Measurements from ENCODE around the gene ZNF716.
"Not testable (repeated sequence)": the region's sequence is repeated elsewhere in the genome, so short reads cannot be mapped to it uniquely, and the experiment has no call there.

ZNF716 gene

DNA sequence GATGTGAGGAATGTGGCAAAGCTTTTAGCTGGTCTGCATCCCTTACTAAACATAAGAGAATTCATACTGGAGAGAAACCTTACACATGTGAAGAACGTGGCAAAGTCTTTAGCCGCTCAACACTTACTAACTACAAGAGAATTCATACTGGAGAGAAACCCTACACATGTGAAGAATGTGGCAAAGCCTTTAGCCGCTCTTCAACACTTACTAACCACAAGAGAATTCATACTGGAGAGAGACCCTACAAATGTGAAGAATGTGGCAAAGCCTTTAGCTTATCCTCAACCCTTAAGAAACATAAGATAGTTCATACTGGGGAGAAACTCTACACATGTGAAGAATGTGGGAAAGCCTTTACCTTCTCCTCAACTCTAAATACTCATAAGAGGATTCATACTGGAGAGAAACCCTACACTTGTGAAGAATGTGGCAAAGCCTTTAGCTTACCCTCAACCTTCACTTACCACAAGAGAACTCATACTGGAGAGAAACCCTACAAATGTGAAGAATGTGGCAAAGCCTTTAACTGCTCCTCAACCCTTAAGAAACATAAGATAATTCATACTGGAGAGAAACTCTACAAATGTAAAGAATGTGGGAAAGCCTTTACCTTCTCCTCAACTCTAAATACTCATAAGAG, 19.3 kb downstream of the ZNF716 start:
- H3K27ac ChIP-seq (ENCODE audit: insufficient read depth in 1 of 2, low read depth in 1 of 2, low read length in 2 of 2, poor library complexity in 1 of 2, severe bottlenecking in 2 of 2); POLR2A ChIA-PET; H3K4me3 ChIP-seq (ENCODE audit: control insufficient read depth in 1 of 7, extremely low read depth in 1 of 7, insufficient read depth in 4 of 7, low read depth in 2 of 7, low read length in 6 of 7); H3K4me1 ChIP-seq (ENCODE audit: control extremely low read depth in 1 of 4, control insufficient read depth in 4 of 4, insufficient read depth in 4 of 4, low read length in 3 of 4); DNase-seq; H3K27me3 ChIP-seq (replicated peaks in 2 of 5; ENCODE audit: control insufficient read depth in 4 of 5, insufficient read depth in 5 of 5, low read length in 4 of 5); H3K36me3 ChIP-seq (ENCODE audit: control insufficient read depth in 4 of 4, insufficient read depth in 4 of 4, low read length in 3 of 4); CTCF ChIA-PET: not testable (repeated sequence)
- 100% methylated on average over 1 of the region's 3 CpGs for WGBS (ENCODE audit: insufficient coverage)
- peaks cover 4 to 40% (median 15%) of the 10 kb centered on the region in 5 experiments for H3K9me3 ChIP-seq (ENCODE audit: control extremely low read depth in 1 of 5, control insufficient read depth in 4 of 5, insufficient read depth in 2 of 5, low read depth in 1 of 5, low read length in 4 of 5)

DNA sequence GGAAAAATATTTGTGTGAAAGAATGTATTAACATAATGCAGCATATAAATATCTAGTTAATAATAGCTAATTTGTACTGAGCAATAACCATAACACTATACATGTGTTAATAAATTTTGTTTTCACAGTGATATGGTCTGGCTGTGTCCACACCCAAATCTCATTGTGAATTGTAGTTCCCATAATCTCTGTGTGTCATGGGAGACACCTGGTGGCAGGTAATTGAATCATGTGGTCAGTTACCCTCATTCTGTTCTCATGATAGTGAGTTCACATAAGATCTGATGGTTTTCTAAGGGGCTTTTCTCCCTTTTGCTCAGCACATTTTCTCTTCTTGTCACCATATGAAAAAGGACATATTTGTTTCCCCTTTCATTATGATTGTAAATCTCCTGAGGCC, 30.3 kb downstream of the ZNF716 start:
- H3K36me3 ChIP-seq (ENCODE audit: control insufficient read depth in 4 of 4, insufficient read depth in 4 of 4, low read length in 3 of 4); H3K4me1 ChIP-seq (ENCODE audit: control extremely low read depth in 1 of 4, control insufficient read depth in 4 of 4, insufficient read depth in 4 of 4, low read length in 3 of 4); H3K27me3 ChIP-seq (replicated peaks in 2 of 5; ENCODE audit: control insufficient read depth in 4 of 5, insufficient read depth in 5 of 5, low read length in 4 of 5); H3K9me3 ChIP-seq (ENCODE audit: control extremely low read depth in 1 of 5, control insufficient read depth in 4 of 5, insufficient read depth in 2 of 5, low read depth in 1 of 5, low read length in 4 of 5); CTCF ChIA-PET; POLR2A ChIA-PET; DNase-seq; H3K4me3 ChIP-seq (ENCODE audit: control insufficient read depth in 1 of 7, extremely low read depth in 1 of 7, insufficient read depth in 4 of 7, low read depth in 2 of 7, low read length in 6 of 7); H3K27ac ChIP-seq (ENCODE audit: insufficient read depth in 1 of 2, low read depth in 1 of 2, low read length in 2 of 2, poor library complexity in 1 of 2, severe bottlenecking in 2 of 2): not testable (repeated sequence)

DNA sequence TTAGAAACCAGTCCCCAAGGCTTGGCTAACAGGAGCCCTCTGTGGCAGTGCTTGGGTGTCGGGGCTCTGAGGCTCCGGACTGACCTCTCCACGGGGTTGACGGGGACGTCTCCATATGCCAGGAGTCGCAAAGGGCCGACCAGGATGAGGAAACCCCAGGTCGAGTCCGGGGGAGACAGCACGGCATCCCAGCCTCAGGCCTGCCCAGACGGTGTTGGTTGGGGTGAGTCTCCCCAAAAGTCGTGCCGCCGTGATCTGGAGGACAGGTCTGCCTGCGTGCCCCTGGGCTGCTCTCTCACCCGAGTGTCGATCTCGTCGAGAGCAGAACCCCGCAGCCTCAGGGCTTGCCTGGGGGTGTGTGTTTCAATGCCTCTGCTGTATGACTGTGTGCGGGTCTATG, 35.0 kb downstream of the ZNF716 start:
- POLR2A ChIA-PET; CTCF ChIA-PET; H3K27ac ChIP-seq (ENCODE audit: insufficient read depth in 1 of 2, low read depth in 1 of 2, low read length in 2 of 2, poor library complexity in 1 of 2, severe bottlenecking in 2 of 2); DNase-seq; H3K27me3 ChIP-seq (replicated peaks in 2 of 5; ENCODE audit: control insufficient read depth in 4 of 5, insufficient read depth in 5 of 5, low read length in 4 of 5); H3K4me1 ChIP-seq (ENCODE audit: control extremely low read depth in 1 of 4, control insufficient read depth in 4 of 4, insufficient read depth in 4 of 4, low read length in 3 of 4); H3K4me3 ChIP-seq (ENCODE audit: control insufficient read depth in 1 of 7, extremely low read depth in 1 of 7, insufficient read depth in 4 of 7, low read depth in 2 of 7, low read length in 6 of 7); H3K36me3 ChIP-seq (ENCODE audit: control insufficient read depth in 4 of 4, insufficient read depth in 4 of 4, low read length in 3 of 4): not testable (repeated sequence)
- H3K9me3 ChIP-seq (ENCODE audit: control extremely low read depth in 1 of 5, control insufficient read depth in 4 of 5, insufficient read depth in 2 of 5, low read depth in 1 of 5, low read length in 4 of 5) = peaks cover 6 to 42% (median 24%) of the 10 kb centered on the region in 5 experiments
- 88% methylated on average over 17 of the region's 21 CpGs for WGBS (ENCODE audit: insufficient coverage)

DNA sequence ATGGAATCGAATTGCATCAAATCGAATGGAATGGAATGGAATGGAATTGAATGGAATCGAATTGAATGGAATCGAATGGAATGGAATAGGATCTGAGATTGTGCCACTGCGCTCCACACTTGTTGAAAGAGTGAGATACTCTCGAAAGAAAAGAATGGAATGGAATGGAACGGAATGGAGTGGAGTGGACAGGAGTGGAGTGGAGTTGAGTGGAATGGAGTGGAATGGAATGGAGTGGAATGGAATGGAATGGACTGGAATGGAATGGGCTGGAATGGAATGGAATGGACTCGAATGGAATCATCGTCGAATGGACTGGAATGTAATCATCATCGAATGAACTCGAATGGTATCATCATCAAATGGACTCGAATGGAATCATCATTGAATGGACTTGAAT, 38.0 kb downstream of the ZNF716 start:
- Histone ChIP-seq H3K4me1 (ENCODE audit: control extremely low read depth in 1 of 4, control insufficient read depth in 4 of 4, insufficient read depth in 4 of 4, low read length in 3 of 4) (no peaks in the 10 kb centered on the region), H3K27ac (ENCODE audit: insufficient read depth in 1 of 2, low read depth in 1 of 2, low read length in 2 of 2, poor library complexity in 1 of 2, severe bottlenecking in 2 of 2) (no peak overlapping the region), H3K27me3 (replicated peaks in 2 of 5; ENCODE audit: control insufficient read depth in 4 of 5, insufficient read depth in 5 of 5, low read length in 4 of 5) (no peaks in the 10 kb centered on the region), H3K36me3 (ENCODE audit: control insufficient read depth in 4 of 4, insufficient read depth in 4 of 4, low read length in 3 of 4) (no peaks in the 10 kb centered on the region), H3K4me3 (ENCODE audit: control insufficient read depth in 1 of 7, extremely low read depth in 1 of 7, insufficient read depth in 4 of 7, low read depth in 2 of 7, low read length in 6 of 7) (no peak overlapping the region), H3K9me3 (ENCODE audit: control extremely low read depth in 1 of 5, control insufficient read depth in 4 of 5, insufficient read depth in 2 of 5, low read depth in 1 of 5, low read length in 4 of 5) (peaks cover 6 to 57% (median 32%) of the 10 kb centered on the region in 5 experiments)
- ChIA-PET CTCF (no interaction called here), POLR2A (no interaction called here)
- 87% methylated on average over 13 of the region's 13 CpGs for WGBS (ENCODE audit: insufficient coverage)
- no peak for DNase-seq

DNA sequence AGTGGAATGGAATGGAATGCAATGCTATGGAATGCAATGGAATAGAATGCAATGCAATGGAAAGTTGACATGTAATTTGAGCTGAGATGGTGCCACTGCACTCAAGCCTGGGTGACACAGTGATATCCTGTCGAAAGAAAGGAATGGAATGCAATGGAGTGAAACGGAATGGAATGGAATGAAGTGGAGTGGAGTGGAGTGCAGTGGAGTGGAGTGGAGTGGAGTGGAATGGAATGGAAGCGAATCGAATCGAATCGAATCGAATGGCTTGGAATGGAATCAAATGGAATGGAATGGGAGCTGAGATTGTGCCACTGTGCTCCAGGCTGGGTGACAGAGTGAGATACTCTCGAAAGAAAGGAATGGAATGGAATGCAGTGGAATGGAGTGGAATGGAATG, 45.1 kb downstream of the ZNF716 start:
- peaks cover 2 to 41% (median 21%) of the 10 kb centered on the region in 5 experiments for H3K9me3 ChIP-seq (ENCODE audit: control extremely low read depth in 1 of 5, control insufficient read depth in 4 of 5, insufficient read depth in 2 of 5, low read depth in 1 of 5, low read length in 4 of 5)
- H3K27ac ChIP-seq (ENCODE audit: insufficient read depth in 1 of 2, low read depth in 1 of 2, low read length in 2 of 2, poor library complexity in 1 of 2, severe bottlenecking in 2 of 2); H3K27me3 ChIP-seq (replicated peaks in 2 of 5; ENCODE audit: control insufficient read depth in 4 of 5, insufficient read depth in 5 of 5, low read length in 4 of 5); POLR2A ChIA-PET; H3K4me3 ChIP-seq (ENCODE audit: control insufficient read depth in 1 of 7, extremely low read depth in 1 of 7, insufficient read depth in 4 of 7, low read depth in 2 of 7, low read length in 6 of 7); H3K4me1 ChIP-seq (ENCODE audit: control extremely low read depth in 1 of 4, control insufficient read depth in 4 of 4, insufficient read depth in 4 of 4, low read length in 3 of 4); DNase-seq; H3K36me3 ChIP-seq (ENCODE audit: control insufficient read depth in 4 of 4, insufficient read depth in 4 of 4, low read length in 3 of 4); CTCF ChIA-PET: not testable (repeated sequence)
- 94% methylated on average over 8 of the region's 8 CpGs for WGBS (ENCODE audit: insufficient coverage)

DNA sequence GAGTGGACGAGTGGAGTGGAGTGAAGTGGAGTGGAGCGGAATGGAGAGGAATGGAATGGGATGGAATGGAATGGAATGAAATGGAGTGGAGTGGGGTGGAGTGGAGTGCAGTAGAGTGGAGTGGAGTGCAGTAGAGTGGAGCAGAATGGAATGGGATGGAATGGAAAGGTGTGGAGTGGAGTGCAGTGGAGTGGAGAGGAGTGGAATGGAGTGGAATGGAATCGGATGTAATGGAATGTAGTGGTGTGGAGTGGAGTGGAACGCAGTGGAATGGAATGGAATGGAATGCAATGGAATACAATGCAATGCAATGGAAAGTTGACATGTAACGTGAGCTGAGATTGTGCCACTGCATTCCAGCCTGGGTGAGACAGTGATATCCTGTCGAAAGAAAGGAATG, 46.4 kb downstream of the ZNF716 start:
- peaks cover 2 to 35% (median 16%) of the 10 kb centered on the region in 5 experiments for H3K9me3 ChIP-seq (ENCODE audit: control extremely low read depth in 1 of 5, control insufficient read depth in 4 of 5, insufficient read depth in 2 of 5, low read depth in 1 of 5, low read length in 4 of 5)
- 72% methylated on average over 5 of the region's 6 CpGs for WGBS (ENCODE audit: insufficient coverage)

DNA sequence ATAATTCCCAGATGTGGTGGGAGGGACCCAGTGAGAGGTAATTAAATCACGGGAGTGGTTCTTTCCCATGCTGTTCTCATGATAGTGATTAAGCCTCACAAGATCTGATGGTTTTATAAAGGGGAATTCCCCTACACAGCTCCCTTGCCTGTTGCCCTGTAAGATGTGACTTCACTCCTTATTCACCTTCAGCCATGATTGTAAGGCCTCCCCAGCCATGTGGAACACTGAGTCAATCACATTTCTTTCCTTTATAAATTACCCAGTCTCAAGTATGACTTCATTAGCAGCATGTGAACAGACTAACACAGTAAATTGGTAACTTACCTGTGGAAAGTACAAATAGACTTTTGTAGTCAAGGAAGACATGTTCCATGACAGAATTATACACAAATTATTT, 55.2 kb downstream of the ZNF716 start:
- H3K36me3 ChIP-seq (ENCODE audit: control insufficient read depth in 4 of 4, insufficient read depth in 4 of 4, low read length in 3 of 4) = no peaks in the 10 kb centered on the region
- no peaks in the 10 kb centered on the region for H3K4me1 ChIP-seq (ENCODE audit: control extremely low read depth in 1 of 4, control insufficient read depth in 4 of 4, insufficient read depth in 4 of 4, low read length in 3 of 4)
- H3K27me3 ChIP-seq (replicated peaks in 2 of 5; ENCODE audit: control insufficient read depth in 4 of 5, insufficient read depth in 5 of 5, low read length in 4 of 5) = no peaks in the 10 kb centered on the region
- no peak overlapping the region for H3K4me3 ChIP-seq (ENCODE audit: control insufficient read depth in 1 of 7, extremely low read depth in 1 of 7, insufficient read depth in 4 of 7, low read depth in 2 of 7, low read length in 6 of 7)
- whole genome bisulfite sequencing (ENCODE audit: insufficient coverage) = no CpG with 5 or more reads among the region's 1 CpG
- H3K9me3 ChIP-seq (ENCODE audit: control extremely low read depth in 1 of 5, control insufficient read depth in 4 of 5, insufficient read depth in 2 of 5, low read depth in 1 of 5, low read length in 4 of 5) = peaks cover 0 to 5% (median 3%) of the 10 kb centered on the region in 5 experiments
- POLR2A ChIA-PET = no interaction called here
- DNase-seq = no peak
- CTCF ChIA-PET = no interaction called here
- no peak overlapping the region for H3K27ac ChIP-seq (ENCODE audit: insufficient read depth in 1 of 2, low read depth in 1 of 2, low read length in 2 of 2, poor library complexity in 1 of 2, severe bottlenecking in 2 of 2)

More for the DNA sequence above, 46.4 kb downstream of the ZNF716 start:
- no peak overlapping the region for H3K27ac ChIP-seq (ENCODE audit: insufficient read depth in 1 of 2, low read depth in 1 of 2, low read length in 2 of 2, poor library complexity in 1 of 2, severe bottlenecking in 2 of 2)
- H3K4me1 ChIP-seq (ENCODE audit: control extremely low read depth in 1 of 4, control insufficient read depth in 4 of 4, insufficient read depth in 4 of 4, low read length in 3 of 4) = no peaks in the 10 kb centered on the region
- H3K36me3 ChIP-seq (ENCODE audit: control insufficient read depth in 4 of 4, insufficient read depth in 4 of 4, low read length in 3 of 4) = no peaks in the 10 kb centered on the region
- H3K4me3 ChIP-seq (ENCODE audit: control insufficient read depth in 1 of 7, extremely low read depth in 1 of 7, insufficient read depth in 4 of 7, low read depth in 2 of 7, low read length in 6 of 7) = no peak overlapping the region
- POLR2A ChIA-PET = no interaction called here
- CTCF ChIA-PET = no interaction called here
- H3K27me3 ChIP-seq (replicated peaks in 2 of 5; ENCODE audit: control insufficient read depth in 4 of 5, insufficient read depth in 5 of 5, low read length in 4 of 5) = no peaks in the 10 kb centered on the region
- no peak for DNase-seq
